GM18909 (cell line): ENCODE data around the gene ACTL6A.

Source experiments
- ATAC-seq: cut with Tn5 transposase; IDR thresholded peaks from one replicate; pipeline ENCODE4 v1.9.1; 2021; ENCODE audit warnings: mild to moderate bottlenecking; ENCODE audit not compliant: unreplicated experiment, poor library complexity

The ACTL6A gene

GRCh38 chr3:179589143-179589542 lies 26.4 kb downstream of the ACTL6A start:
- no peak for ATAC-seq

- no peak for ATAC-seq
Observed at GRCh38 chr3:179590669-179591068, 27.9 kb downstream of the ACTL6A start.

- ATAC-seq, result no peak
Observed at GRCh38 chr3:179591313-179591712, 28.6 kb downstream of the ACTL6A start.

- ATAC-seq, result no peak
Observed at GRCh38 chr3:179599531-179599930, 36.8 kb downstream of the ACTL6A start.

DNA sequence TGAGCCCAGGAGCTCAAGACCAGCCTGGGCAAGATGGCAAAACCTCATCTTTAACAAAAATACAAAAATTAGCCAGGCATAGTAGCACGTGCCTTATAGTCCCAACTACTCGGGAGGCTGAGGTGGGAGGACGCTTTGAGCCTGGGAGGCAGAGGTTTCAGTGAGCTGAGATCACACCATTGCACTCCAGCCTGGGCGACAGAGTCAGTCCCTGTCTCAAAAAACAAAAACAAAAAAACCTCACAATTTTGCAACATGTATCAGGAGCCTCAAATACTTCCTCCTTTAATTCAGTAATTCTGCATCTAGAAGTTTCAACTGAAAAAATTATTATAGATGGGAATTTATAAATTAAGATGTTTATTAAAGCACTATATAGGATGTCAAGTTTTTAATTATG lies 40.6 kb downstream of the ACTL6A start:
- no peak for ATAC-seq

GRCh38 chr3:179603831-179604230 lies 41.1 kb downstream of the ACTL6A start:
- ATAC-seq, result no peak

GRCh38 chr3:179604321-179605078 lies 41.8 kb downstream of the ACTL6A start, which contains the start of the genes MRPL47 and NDUFB5:
Gene MRPL47, minus strand, starts transcription at chr3:179604638. Its CDS starts 14 bp downstream, at chr3:179604624.
Gene NDUFB5, plus strand, starts transcription at chr3:179604794. Its CDS starts 22 bp downstream, at chr3:179604816.
- peak; percentile 96 for ATAC-seq

DNA sequence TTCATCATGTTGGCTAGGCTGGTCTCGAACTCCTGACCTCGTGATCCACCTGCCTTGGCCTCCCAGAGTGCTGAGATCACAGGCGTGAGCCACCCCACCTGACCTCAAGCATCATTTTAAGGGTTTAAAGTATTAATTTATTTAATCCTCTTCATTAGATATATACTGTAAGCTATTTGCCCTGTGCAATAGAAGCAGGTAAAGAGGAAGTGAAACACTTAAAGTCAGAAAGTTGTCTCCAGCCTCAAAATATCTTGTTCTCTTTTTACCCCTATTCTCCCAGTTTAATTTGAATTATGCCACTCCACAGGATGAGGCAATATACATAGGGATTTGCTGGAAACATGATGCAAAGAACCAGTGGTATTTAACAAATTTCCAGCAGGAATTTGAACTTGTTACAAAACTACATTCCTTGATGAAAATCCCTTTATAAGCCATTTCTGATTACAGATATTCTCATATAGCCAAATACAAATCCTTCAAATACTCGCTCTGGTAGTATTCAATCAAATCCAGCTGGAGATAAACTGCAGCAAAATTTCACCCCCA lies 43.9 kb downstream of the ACTL6A start:
- ATAC-seq, result peak; percentile 19

- ATAC-seq, result peak; percentile 61
Observed at GRCh38 chr3:179608931-179609720, 46.4 kb downstream of the ACTL6A start.

DNA sequence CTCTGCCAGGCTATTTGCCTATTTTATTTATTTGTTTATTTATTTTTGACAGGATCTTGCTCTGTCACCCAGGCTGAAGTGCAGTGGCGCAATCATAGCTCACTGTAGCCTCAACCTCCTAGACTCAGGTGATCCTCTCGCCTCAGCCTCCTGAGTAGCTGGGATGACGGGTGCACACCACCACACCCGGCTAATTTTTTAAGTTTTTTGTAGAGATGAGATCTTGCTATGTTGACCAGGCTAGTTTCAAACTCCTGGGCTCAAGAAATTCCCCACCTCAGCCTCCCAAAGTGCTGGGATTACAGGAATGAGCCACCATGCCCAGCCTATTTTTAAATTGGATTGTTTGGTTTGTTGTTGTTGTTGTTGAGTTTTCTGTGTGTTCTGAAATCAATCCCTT lies 47.3 kb downstream of the ACTL6A start:
- no peak for ATAC-seq

- ATAC-seq, result no peak
Observed at GRCh38 chr3:179613807-179614206, 51.1 kb downstream of the ACTL6A start.

GRCh38 chr3:179615458-179616173 lies 52.9 kb downstream of the ACTL6A start:
- ATAC-seq, result no peak

DNA sequence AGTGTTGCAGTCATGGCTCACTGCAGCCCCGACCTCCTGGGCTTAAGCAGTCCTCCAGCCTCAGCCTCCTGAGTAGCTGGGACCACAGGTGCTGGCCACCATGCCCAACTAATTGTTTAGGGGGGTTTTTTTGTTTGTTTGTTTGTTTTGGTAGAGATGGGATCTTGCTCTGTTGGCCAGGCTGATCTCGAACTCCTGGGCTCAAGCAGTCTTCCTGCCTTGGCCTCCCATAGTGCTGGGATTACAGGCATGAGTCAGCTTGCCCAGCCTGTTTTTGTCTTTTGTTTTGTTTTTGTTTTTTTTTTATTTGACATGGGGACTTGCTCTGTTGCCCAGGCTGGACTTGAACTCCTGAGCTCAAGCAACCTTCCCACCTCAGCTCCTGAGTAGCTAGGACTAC lies 59.3 kb downstream of the ACTL6A start:
- no peak for ATAC-seq

- ATAC-seq, result no peak
Observed at GRCh38 chr3:179624451-179624850, 61.7 kb downstream of the ACTL6A start.

GRCh38 chr3:179630753-179631451 lies 68.2 kb downstream of the ACTL6A start:
- no peak for ATAC-seq
